PC-3 (cell line): ENCODE data around the gene ALDH16A1.

Experiments
- EZH2 ChIP-seq: fragments of 300-600 bp; sonication (generic); IDR thresholded peaks from one replicate; pipeline ENCODE4 v1.6.1; 2017; ENCODE audit warnings: antibody characterized with exemption, mild to moderate bottlenecking, low read length; ENCODE audit not compliant: unreplicated experiment
- TF ChIP-seq, protein P1 (sequence below): fragments of 300-600 bp; sonication (generic); conservative IDR thresholded peaks from 2 replicates; pipeline ENCODE4 v1.5.1; 2017; ENCODE audit warnings: antibody characterized with exemption, low read depth, mild to moderate bottlenecking, low read length

DNA sequence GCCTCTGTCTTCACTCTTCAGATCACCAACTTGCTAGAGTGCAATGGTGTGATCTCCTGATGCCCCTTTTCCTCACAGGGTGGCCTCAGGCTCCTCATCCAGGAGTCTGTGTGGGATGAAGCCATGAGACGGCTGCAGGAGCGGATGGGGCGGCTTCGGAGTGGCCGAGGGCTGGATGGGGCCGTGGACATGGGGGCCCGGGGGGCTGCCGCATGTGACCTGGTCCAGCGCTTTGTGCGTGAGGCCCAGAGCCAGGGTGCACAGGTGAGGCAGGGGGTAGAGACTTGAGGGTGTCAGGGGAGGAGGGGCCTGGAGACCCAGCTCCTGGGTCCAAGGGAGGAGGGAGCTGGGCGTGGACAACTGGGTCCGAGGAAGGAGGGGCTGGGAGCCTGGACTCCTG lies 9.5 kb downstream of the ALDH16A1 start:
- TF ChIP-seq, protein P1, sequence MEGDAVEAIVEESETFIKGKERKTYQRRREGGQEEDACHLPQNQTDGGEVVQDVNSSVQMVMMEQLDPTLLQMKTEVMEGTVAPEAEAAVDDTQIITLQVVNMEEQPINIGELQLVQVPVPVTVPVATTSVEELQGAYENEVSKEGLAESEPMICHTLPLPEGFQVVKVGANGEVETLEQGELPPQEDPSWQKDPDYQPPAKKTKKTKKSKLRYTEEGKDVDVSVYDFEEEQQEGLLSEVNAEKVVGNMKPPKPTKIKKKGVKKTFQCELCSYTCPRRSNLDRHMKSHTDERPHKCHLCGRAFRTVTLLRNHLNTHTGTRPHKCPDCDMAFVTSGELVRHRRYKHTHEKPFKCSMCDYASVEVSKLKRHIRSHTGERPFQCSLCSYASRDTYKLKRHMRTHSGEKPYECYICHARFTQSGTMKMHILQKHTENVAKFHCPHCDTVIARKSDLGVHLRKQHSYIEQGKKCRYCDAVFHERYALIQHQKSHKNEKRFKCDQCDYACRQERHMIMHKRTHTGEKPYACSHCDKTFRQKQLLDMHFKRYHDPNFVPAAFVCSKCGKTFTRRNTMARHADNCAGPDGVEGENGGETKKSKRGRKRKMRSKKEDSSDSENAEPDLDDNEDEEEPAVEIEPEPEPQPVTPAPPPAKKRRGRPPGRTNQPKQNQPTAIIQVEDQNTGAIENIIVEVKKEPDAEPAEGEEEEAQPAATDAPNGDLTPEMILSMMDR = no peak
- TF ChIP-seq EZH2 = no peak
